ENCODE measurements around the gene ADGRL3. TPM values are rescaled to one million over a fixed set of nuclear protein-coding genes. Genes with fewer than 3 reads are reported as not detected.
"Not testable (repeated sequence)": the region's sequence is repeated elsewhere in the genome, so short reads cannot be mapped to it uniquely, and the experiment has no call there.

The ADGRL3 gene
- total and polyA plus RNA-seq, 2 donors = 3.1 to 70.1 TPM

DNA sequence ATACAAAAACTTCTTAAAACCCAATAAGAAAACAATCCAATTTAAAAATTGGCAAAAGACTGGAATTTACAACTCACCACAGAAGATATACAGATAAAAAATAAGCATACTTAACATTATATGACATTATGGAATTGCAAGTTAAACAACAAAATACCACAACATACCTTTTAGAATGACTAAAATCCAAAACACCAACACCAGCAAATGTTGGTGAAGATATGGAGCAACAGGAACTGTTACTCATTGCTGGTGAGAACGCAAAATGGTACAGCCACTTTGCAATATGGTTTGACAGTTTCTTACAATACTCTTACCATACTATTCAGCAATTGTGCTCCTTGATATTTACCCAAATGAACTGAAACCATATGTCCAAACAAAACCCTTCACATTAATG is 112.4 kb downstream of the ADGRL3 start:
- H3K36me3 ChIP-seq (ENCODE audit: insufficient read depth) = no peaks in the 10 kb centered on the region
- H3K27ac ChIP-seq (ENCODE audit: low read depth) = no peak overlapping the region
- H3K4me1 ChIP-seq (ENCODE audit: insufficient read depth) = no peaks in the 10 kb centered on the region
- DNase-seq (ENCODE audit: extremely low spot score) = no peak
- WGBS = 98% methylated on average over 1 of the region's 1 CpG
- no peak overlapping the region for H3K4me3 ChIP-seq (ENCODE audit: low read depth, low read length)

DNA sequence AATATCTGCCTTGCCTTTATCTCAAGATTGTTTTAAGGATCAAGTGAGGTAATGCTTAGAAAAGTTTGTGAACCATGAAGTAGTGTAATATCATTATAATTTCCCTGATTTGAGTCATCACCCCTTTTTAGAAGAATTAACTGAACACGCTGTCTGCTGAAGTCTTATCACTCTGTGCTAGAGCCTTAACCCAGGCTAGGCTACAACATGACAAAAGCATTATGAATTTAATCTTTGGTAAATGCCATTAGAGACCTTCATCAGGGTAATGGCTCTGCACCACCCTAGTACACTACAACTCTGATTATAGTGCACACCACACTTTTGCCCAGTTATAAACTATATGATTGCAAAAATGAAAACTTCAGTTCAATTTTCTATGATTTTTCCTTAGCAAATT is 118.3 kb downstream of the ADGRL3 start:
- Histone ChIP-seq H3K27ac (ENCODE audit: low read depth) (no peak overlapping the region), H3K4me1 (ENCODE audit: insufficient read depth) (no peaks in the 10 kb centered on the region), H3K4me3 (ENCODE audit: low read depth, low read length) (no peak overlapping the region), H3K36me3 (ENCODE audit: insufficient read depth) (no peaks in the 10 kb centered on the region)
- WGBS = 96% methylated on average over 1 of the region's 1 CpG
- DNase-seq (ENCODE audit: extremely low spot score) = no peak

- H3K4me1 ChIP-seq (ENCODE audit: insufficient read depth) = no peaks in the 10 kb centered on the region
- H3K36me3 ChIP-seq (ENCODE audit: insufficient read depth) = no peaks in the 10 kb centered on the region
- DNase-seq (ENCODE audit: extremely low spot score) = no peak
- no peak overlapping the region for H3K4me3 ChIP-seq (ENCODE audit: low read depth, low read length)
- H3K27ac ChIP-seq (ENCODE audit: low read depth) = no peak overlapping the region
Observed at GRCh38 chr4:61319156-61319555, 119.0 kb downstream of the ADGRL3 start.

GRCh38 chr4:61320154-61320553 is 120.0 kb downstream of the ADGRL3 start:
- whole genome bisulfite sequencing = 70% methylated on average over 1 of the region's 1 CpG
- Histone ChIP-seq H3K36me3 (ENCODE audit: insufficient read depth) (no peaks in the 10 kb centered on the region), H3K27ac (ENCODE audit: low read depth) (no peak overlapping the region), H3K4me1 (ENCODE audit: insufficient read depth) (no peaks in the 10 kb centered on the region), H3K4me3 (ENCODE audit: low read depth, low read length) (no peak overlapping the region)
- DNase-seq (ENCODE audit: extremely low spot score) = no peak

DNA sequence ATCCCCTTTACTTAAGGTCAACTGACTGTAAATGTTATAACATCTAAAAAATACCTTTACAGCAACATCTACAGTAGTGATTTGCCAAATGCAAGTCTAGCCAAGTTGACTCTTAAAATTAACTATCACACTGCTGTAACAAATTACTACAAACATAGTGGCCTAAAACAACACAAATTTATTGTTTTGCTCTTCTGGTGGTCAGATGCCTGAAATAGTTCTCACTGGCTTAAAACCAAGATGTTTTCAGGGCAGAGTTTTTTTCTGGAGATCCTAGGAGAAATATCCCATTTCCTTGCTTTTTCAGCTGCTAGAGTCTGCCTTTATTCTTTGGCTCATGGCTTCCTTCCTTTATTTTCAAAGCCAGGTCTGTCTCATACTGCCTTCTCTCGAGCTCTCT is 120.5 kb downstream of the ADGRL3 start:
- Histone ChIP-seq H3K4me1 (ENCODE audit: insufficient read depth) (no peaks in the 10 kb centered on the region), H3K27ac (ENCODE audit: low read depth) (no peak overlapping the region), H3K36me3 (ENCODE audit: insufficient read depth) (no peaks in the 10 kb centered on the region), H3K4me3 (ENCODE audit: low read depth, low read length) (no peak overlapping the region)
- WGBS = 70% methylated on average over 1 of the region's 1 CpG
- no peak for DNase-seq (ENCODE audit: extremely low spot score)

DNA sequence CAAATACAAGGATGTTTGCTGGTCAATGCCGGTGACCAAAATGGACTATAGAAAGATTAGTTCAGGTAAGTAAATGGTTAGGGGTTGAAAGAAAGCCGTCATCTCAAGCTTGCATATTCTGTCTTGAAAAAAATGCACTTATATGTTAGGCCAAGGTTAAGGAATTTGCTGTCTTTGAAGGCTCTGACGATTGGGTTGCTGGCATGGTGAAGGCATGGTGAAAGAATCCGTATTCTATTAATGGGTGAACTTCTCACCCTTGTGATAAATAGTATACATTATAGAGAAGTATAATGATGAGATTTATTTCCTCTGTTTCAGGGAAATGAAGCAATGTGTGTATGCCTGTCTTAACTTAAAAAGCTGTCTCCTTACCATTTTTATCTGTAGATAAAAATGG is 132.6 kb downstream of the ADGRL3 start:
- Histone ChIP-seq H3K4me1 (ENCODE audit: insufficient read depth) (no peaks in the 10 kb centered on the region), H3K4me3 (ENCODE audit: low read depth, low read length) (no peak overlapping the region), H3K36me3 (ENCODE audit: insufficient read depth) (no peaks in the 10 kb centered on the region), H3K27ac (ENCODE audit: low read depth) (no peak overlapping the region)
- WGBS = 58% methylated on average over 4 of the region's 4 CpGs
- no peak for DNase-seq (ENCODE audit: extremely low spot score)

- Histone ChIP-seq H3K36me3 (ENCODE audit: insufficient read depth) (no peaks in the 10 kb centered on the region), H3K27ac (ENCODE audit: low read depth) (no peak overlapping the region), H3K4me3 (ENCODE audit: low read depth, low read length) (no peak overlapping the region), H3K4me1 (ENCODE audit: insufficient read depth) (no peaks in the 10 kb centered on the region)
- 81% methylated on average over 1 of the region's 1 CpG for WGBS
- DNase-seq (ENCODE audit: extremely low spot score) = no peak
Observed at GRCh38 chr4:61333490-61333889, 133.4 kb downstream of the ADGRL3 start.

GRCh38 chr4:61335241-61335763 is 135.2 kb downstream of the ADGRL3 start:
- Histone ChIP-seq H3K4me3 (ENCODE audit: low read depth, low read length) (no peak overlapping the region), H3K4me1 (ENCODE audit: insufficient read depth) (no peaks in the 10 kb centered on the region), H3K36me3 (ENCODE audit: insufficient read depth) (no peaks in the 10 kb centered on the region), H3K27ac (ENCODE audit: low read depth) (no peak overlapping the region)
- WGBS = 83% methylated on average over 3 of the region's 3 CpGs
- no peak for DNase-seq (ENCODE audit: extremely low spot score)

DNA sequence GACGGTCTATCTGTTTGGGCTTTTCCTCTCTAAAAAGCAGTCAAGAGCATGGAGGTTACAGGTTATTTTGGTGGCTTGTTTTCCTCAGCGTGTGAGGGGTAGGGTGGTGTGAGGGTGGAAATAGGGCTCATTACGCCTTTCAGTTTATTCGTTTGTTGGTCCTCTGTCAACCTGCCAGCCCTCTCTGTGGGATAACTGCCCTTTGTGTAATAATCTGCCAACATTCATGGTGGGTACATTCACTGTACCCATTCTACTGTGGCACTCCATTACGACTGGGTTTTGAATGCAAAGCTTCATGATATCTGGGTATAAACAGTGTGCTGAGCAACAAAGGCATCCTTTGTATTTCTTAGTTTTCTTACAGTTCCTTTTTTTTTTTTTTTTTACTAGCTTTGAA is 136.4 kb downstream of the ADGRL3 start:
- H3K4me3 ChIP-seq (ENCODE audit: low read depth, low read length) = no peak overlapping the region
- H3K27ac ChIP-seq (ENCODE audit: low read depth) = no peak overlapping the region
- DNase-seq (ENCODE audit: extremely low spot score) = no peak
- H3K36me3 ChIP-seq (ENCODE audit: insufficient read depth) = no peaks in the 10 kb centered on the region
- 80% methylated on average over 5 of the region's 5 CpGs for WGBS
- H3K4me1 ChIP-seq (ENCODE audit: insufficient read depth) = no peaks in the 10 kb centered on the region

GRCh38 chr4:61336916-61337315 is 136.8 kb downstream of the ADGRL3 start:
- Histone ChIP-seq H3K36me3 (ENCODE audit: insufficient read depth) (no peaks in the 10 kb centered on the region), H3K4me1 (ENCODE audit: insufficient read depth) (no peaks in the 10 kb centered on the region), H3K27ac (ENCODE audit: low read depth) (no peak overlapping the region), H3K4me3 (ENCODE audit: low read depth, low read length) (no peak overlapping the region)
- WGBS = 83% methylated on average over 1 of the region's 1 CpG
- DNase-seq (ENCODE audit: extremely low spot score) = no peak

DNA sequence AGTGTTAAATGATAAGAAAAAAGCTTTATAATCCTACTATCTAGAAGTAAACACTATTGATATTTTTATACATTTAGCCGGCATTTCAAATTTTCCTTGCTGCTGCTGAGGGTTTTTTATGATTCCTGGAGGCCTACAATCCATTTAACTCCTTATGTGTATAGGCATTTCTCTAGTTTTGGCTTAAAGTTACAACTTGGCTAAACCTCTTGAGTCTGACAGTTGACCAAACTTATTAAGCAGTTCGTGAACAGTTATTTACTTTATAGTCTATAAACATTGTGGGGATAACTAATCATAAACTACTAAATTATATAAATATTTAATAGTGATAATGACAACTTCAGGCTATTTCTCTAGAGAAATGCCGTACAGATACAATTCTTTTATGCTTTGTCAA is 141.9 kb downstream of the ADGRL3 start:
- no peak for DNase-seq (ENCODE audit: extremely low spot score)
- H3K36me3 ChIP-seq (ENCODE audit: insufficient read depth) = no peaks in the 10 kb centered on the region
- no peak overlapping the region for H3K4me3 ChIP-seq (ENCODE audit: low read depth, low read length)
- 41% methylated on average over 3 of the region's 3 CpGs for WGBS
- H3K27ac ChIP-seq (ENCODE audit: low read depth) = no peak overlapping the region
- no peaks in the 10 kb centered on the region for H3K4me1 ChIP-seq (ENCODE audit: insufficient read depth)

GRCh38 chr4:61350932-61351331 is 150.8 kb downstream of the ADGRL3 start:
- Histone ChIP-seq H3K4me3 (ENCODE audit: low read depth, low read length) (no peak overlapping the region), H3K4me1 (ENCODE audit: insufficient read depth) (no peaks in the 10 kb centered on the region), H3K36me3 (ENCODE audit: insufficient read depth) (no peaks in the 10 kb centered on the region), H3K27ac (ENCODE audit: low read depth) (no peak overlapping the region)
- DNase-seq (ENCODE audit: extremely low spot score) = no peak

DNA sequence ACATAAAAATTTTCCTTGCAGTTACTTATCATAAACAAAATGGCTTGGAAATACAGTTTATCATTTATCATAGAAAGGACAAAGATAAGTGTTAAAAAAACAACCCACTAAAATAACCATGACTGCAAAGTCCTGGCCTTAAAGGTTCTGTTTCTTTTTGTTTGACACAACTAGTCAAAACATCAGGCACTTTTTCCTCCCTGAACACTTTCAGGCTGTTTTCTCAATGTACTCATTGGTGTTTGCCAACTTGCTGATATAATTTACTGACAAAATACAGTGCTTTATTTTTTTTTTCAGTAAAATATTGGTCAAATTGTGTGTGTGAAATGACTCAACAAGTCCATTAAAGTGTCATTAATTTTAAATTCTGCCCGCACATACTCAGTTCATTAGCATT is 156.6 kb downstream of the ADGRL3 start:
- no peak overlapping the region for H3K4me3 ChIP-seq (ENCODE audit: low read depth, low read length)
- no peak for DNase-seq (ENCODE audit: extremely low spot score)
- WGBS = 66% methylated on average over 1 of the region's 1 CpG
- H3K36me3 ChIP-seq (ENCODE audit: insufficient read depth) = no peaks in the 10 kb centered on the region
- no peaks in the 10 kb centered on the region for H3K4me1 ChIP-seq (ENCODE audit: insufficient read depth)
- no peak overlapping the region for H3K27ac ChIP-seq (ENCODE audit: low read depth)

GRCh38 chr4:61359301-61359700 is 159.2 kb downstream of the ADGRL3 start:
- no peak overlapping the region for H3K4me3 ChIP-seq (ENCODE audit: low read depth, low read length)
- H3K36me3 ChIP-seq (ENCODE audit: insufficient read depth) = no peaks in the 10 kb centered on the region
- no peaks in the 10 kb centered on the region for H3K4me1 ChIP-seq (ENCODE audit: insufficient read depth)
- no peak overlapping the region for H3K27ac ChIP-seq (ENCODE audit: low read depth)
- 81% methylated on average over 3 of the region's 3 CpGs for WGBS
- DNase-seq (ENCODE audit: extremely low spot score) = no peak

DNA sequence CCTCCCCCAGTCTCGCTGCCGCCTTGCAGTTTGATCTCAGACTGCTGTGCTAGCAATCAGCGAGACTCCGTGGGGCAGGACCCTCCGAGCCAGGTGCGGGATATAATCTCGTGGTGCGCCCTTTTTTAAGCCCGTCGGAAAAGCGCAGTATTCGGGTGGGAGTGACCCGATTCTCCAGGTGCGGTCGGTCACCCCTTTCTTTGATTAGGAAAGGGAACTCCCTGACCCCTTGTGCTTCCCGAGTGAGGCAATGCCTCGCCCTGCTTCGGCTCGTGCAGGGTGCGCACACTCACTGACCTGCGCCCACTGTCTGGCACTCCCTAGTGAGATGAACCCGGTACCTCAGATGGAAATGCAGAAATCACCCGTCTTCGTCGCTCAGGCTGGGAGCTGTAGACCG is 172.7 kb downstream of the ADGRL3 start:
- WGBS = 91% methylated on average over 26 of the region's 26 CpGs
- DNase-seq (ENCODE audit: extremely low spot score); H3K27ac ChIP-seq (ENCODE audit: low read depth); H3K4me1 ChIP-seq (ENCODE audit: insufficient read depth); H3K36me3 ChIP-seq (ENCODE audit: insufficient read depth); H3K4me3 ChIP-seq (ENCODE audit: low read depth, low read length): not testable (repeated sequence)

Data from urinary bladder (tissue), 4 donors.